ENCODE results near the gene CDH3.

The CDH3 gene

DNA sequence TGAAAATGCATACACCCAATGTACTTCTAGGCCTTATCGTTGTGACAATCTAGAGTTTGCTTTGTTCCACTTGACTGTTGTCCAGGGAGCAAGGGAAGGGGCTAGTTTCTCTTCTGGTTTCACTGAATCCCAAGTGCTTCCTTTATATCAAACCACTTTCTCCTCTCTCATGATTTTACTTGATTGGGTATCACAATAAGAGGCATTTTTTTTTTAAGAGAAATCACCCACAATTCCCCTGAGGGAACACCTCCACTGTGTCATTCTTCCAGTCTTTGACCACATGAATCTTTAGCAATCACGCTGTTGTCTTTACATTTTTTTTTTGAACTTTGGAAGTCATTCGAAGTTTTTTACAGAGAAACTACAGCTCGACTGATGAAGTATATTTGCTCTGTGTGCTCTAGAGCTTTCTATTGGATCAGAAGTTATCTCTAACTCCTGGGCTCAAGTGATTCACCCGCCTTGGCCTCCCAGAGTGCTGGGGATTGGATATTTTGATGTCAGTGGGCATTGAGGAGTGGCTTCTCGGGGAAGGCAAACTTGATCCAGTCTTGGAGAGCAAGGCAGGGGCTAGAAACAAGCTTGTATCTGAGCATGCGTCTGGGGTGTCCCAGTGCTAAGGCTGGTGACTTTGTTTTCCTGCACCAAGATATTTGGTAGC lies 95.0 kb downstream of the CDH3 start:
- DNase-seq: peak in 2 of 3 donors; percentile 32 to 37

GRCh38 chr16:68740628-68741346 lies 95.7 kb downstream of the CDH3 start:
- peak in 1 of 3 donors; percentile 29 for DNase-seq

DNA sequence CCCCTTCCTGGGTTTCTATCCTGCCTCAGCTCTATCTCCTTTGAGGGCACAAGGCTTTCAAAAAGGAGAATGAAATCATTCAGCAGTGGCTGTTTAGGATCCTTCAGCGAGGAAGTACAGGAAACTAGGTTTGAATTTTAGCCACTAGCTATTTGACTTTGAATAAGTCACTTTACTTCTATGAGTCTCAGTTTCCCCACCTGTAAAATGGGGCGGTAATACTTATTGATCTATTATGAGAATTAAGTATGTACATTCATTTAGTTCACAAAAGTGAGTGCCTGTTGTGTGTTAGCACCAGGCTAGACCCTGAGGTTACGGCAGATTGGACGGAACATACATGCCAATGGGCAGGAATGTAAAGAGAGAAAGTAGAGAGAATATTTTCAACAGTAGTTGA lies 98.6 kb downstream of the CDH3 start:
- no peak for DNase-seq

GRCh38 chr16:68744744-68745280 lies 99.7 kb downstream of the CDH3 start:
- no peak for DNase-seq

GRCh38 chr16:68746951-68747350 lies 101.8 kb downstream of the CDH3 start:
- DNase-seq: no peak

GRCh38 chr16:68749432-68749831 lies 104.3 kb downstream of the CDH3 start:
- no peak for DNase-seq
